Activated T-cell treated with anti-CD3 and anti-CD28 coated beads, Interleukin-2, amount 50 U/mL, for 4 hours (primary cell): ENCODE data around the gene RNF130. TPM values are rescaled to one million over a fixed set of nuclear protein-coding genes. Genes with fewer than 3 reads are reported as not detected.
"Not testable (repeated sequence)": the region's sequence is repeated elsewhere in the genome, so short reads cannot be mapped to it uniquely, and the experiment has no call there.

ENCODE experiments used
- ATAC-seq, 2 donors: fragments of 200-7000 bp; cut with Tn5 transposase; one replicate each; pipeline ENCODE4 v1.10.0; 2021
- DNase-seq: peaks from one replicate; pipeline ENCODE4 v3.0.0-alpha.2; 2020
- H3K27me3 Mint-ChIP-seq: one replicate; pipeline ENCODE4 v1.8.0; 2021; ENCODE audit warnings: low read depth, mixed read lengths
- H3K36me3 Mint-ChIP-seq: one replicate; pipeline ENCODE4 v1.8.0; 2022; ENCODE audit warnings: mixed read lengths; ENCODE audit not compliant: insufficient read depth
- H3K4me1 Mint-ChIP-seq: one replicate; pipeline ENCODE4 v1.8.0; 2021; ENCODE audit warnings: low read depth, mixed read lengths
- H3K4me3 Mint-ChIP-seq: one replicate; pipeline ENCODE4 v1.8.0; 2021; ENCODE audit warnings: mild to moderate bottlenecking, moderate library complexity, mixed read lengths
- H3K9me3 Mint-ChIP-seq: one replicate; pipeline ENCODE4 v1.8.0; 2021; ENCODE audit warnings: mixed read lengths
- total RNA-seq, 3 donors: library from RNA; stranded (reverse); gene quantifications; one replicate each; pipeline ENCODE4 v1.2.1, GENCODE V29; 2021

Gene RNF130
- total RNA-seq, 3 donors from 2014 or later: 17.2 to 19.5 (median 18.4) TPM

DNA sequence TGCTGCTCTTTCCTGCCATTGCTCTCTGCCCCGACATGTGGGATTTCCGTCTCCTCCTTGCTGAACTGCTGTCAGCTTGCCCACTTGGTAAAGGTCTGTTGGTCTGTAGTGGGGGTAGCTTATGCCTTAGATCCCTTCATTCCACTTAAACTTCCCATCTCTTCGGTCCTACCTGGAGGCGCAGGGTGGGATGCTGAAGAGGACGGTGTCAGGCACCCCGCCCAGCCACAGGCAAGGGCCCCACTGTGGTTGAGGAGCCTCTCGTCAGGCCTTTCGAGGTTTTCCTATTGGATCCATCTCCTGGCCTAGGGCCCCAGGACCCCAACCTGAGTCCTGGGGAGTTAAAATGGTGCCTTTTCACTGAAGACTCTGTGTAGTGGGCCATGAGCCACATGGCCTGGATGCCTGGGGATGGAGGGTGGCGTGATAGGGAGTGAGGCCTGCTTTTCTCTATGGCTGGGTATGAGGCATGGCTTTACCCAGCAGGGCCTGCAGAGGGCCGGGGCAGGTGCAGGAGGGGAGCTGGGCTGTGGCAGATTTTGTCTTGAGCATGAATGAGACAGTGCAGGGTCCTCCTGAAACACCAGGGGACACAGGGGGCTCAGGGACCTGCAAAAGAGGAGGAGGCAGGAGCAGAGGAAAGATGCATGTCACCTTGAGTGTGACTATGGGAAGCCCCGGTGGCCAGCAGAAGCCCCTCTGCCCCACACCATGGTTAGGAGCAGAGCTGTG lies 25.8 kb upstream of the RNF130 start:
- H3K27me3 Mint-ChIP-seq: peaks cover 4% of the 10 kb centered on the region
- no peaks in the 10 kb centered on the region for H3K4me1 Mint-ChIP-seq
- no peaks in the 10 kb centered on the region for H3K36me3 Mint-ChIP-seq

DNA sequence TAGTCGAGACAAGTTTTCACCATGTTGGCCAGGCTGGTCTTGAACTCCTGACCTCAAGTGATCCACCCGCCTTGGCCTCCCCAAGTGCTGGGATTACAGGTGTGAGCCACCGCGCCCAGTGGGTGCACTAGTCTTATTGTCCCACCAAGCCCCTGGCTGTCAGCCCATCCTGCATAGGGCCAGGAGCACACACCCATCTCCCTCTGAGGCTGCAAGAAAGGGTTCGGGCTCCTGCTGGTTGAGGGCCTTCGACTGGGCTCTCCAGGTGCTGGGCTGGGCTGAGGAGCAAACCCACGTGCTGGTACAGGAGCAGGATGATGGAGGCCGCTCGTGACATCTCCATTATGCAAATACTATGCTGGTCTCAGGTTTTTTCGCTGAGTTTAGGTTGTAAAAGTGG lies 25.1 kb upstream of the RNF130 start:
- no peak for ATAC-seq
- no peaks in the 10 kb centered on the region for H3K36me3 Mint-ChIP-seq
- H3K4me3 Mint-ChIP-seq: no peak overlapping the region

More for the DNA sequence above, 25.8 kb upstream of the RNF130 start:
- ATAC-seq (no peak), DNase-seq (no peak)
- H3K9me3 Mint-ChIP-seq: no peaks in the 10 kb centered on the region
- no peak overlapping the region for H3K4me3 Mint-ChIP-seq

DNA sequence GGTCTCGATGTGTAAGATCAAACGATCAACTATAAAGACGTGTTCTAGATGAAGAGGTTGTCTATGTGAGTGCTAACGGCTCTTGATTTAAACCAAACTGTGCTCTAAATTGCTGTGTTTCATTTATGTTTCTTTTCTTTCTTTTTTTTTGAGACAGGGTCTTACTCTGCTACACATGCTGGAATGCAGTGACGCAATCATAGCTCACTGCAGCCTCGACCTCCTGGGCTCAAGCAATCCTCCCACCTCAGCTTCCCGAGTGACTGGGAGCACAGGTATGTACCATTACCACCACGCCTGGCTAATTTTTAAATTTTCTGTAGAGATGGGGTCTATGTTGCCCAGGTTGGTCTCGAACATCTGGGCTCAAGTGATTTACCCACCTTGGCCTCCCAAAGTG lies 24.0 kb upstream of the RNF130 start:
- DNase-seq: no peak
- peaks cover 9% of the 10 kb centered on the region for H3K4me1 Mint-ChIP-seq
- ATAC-seq: no peak
- no peaks in the 10 kb centered on the region for H3K36me3 Mint-ChIP-seq
- H3K27me3 Mint-ChIP-seq: peaks cover 4% of the 10 kb centered on the region
- H3K4me3 Mint-ChIP-seq: no peak overlapping the region
- no peaks in the 10 kb centered on the region for H3K9me3 Mint-ChIP-seq

More for the DNA sequence above, 25.1 kb upstream of the RNF130 start:
- peaks cover 4% of the 10 kb centered on the region for H3K27me3 Mint-ChIP-seq
- H3K9me3 Mint-ChIP-seq: no peaks in the 10 kb centered on the region
- DNase-seq: no peak
- peaks cover under 1% of the 10 kb centered on the region for H3K4me1 Mint-ChIP-seq

DNA sequence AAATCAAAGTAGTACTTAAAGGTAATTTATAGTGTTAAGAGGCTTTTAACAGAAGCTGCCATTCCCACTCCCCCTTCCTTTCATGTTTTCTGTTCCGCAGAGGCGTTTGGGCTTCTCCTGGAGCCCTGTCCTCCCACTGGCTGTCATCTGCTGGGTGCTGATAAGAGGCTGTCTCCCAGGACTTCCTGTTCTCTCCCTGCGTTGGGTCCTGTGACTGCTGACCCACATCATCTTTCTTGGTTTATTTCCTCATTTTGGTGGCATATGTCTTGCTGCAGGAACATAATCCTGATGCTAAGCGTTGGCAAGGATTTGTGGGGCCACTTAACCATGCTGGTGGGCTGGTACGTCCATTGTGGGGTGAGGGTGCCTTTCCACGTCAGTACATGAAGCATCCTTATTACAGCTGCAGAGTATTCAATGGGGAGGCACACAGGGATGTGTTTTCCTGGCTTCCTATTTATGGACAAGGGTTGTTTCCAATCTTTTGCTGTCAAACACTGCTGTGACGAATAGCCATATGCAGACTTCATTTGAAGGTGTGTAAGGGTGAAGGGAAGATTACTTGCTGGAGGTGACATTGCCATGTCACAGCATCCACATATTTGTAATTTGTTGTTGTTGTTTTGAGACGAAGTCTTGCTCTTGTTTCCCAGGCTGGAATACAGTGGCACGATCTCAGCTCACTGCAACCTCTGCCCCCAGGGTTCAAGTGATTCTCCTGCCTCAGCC lies 22.3 kb upstream of the RNF130 start:
- ATAC-seq (no peak), DNase-seq (no peak)
- Mint-ChIP-seq H3K36me3 (no peaks in the 10 kb centered on the region), H3K4me3 (no peak overlapping the region), H3K27me3 (peaks cover 4% of the 10 kb centered on the region), H3K4me1 (peaks cover 13% of the 10 kb centered on the region), H3K9me3 (no peaks in the 10 kb centered on the region)

DNA sequence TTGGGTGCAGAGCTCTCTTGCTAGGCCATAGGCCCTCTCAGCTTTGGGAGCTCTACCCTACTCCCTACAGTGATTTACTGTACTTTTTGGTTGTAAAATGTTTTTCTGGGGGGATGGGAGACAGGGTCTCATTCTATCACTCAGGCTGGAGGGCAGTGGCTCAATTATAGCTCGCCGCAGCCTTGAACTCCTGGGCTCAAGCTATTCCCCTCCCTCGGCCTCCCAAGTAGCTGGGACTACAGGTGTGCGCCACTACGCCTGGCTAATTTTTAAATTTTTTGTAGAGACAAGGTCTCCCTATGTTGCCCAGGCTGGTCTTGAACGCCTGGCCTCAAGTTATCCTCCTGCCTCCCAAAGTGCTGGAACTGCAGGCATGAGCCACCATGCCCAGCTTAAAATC lies 21.7 kb upstream of the RNF130 start:
- no peaks in the 10 kb centered on the region for H3K9me3 Mint-ChIP-seq
- no peaks in the 10 kb centered on the region for H3K36me3 Mint-ChIP-seq
- peaks cover 13% of the 10 kb centered on the region for H3K4me1 Mint-ChIP-seq
- DNase-seq (no peak), ATAC-seq (no peak)
- H3K27me3 Mint-ChIP-seq: peaks cover 4% of the 10 kb centered on the region
- no peak overlapping the region for H3K4me3 Mint-ChIP-seq

DNA sequence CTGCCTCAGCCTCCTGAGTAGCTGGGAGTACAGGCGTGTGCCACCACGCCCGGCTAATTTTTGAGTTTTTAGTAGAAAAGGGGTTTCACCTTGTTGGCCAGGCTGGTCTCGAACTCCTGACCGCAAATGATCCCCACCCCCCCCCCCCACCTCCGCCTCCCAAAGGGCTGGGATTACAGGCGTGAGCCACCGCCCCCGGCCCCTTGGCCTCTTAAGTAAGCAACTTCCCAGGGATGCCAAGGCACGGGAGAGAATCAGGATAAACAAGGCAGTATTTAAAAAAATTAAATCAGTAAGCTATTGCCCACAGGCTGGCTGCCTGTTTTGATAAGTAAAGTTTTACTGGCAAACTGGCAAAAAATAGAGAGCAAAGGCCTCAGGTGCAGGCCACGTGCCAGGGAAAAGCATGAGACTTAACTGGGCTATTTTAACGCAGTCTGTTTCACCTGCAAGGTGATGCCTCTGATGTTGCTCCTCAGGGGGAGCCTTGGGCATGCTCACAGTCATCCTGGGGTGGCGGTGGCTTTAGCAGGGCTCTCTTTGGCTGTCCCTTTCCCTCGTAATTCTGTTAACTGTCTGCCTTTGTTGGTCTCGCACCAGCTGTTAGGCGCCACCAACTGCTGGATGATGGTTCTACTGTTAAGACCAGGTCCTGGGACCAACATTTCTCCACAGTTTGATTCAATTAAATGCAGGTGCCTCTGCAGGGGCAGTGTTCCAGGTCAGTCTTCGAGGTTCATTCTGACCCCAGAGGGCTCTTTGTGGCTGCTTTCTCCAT lies 19.4 kb upstream of the RNF130 start:
- Mint-ChIP-seq H3K36me3 (no peaks in the 10 kb centered on the region), H3K4me1 (peaks cover 21% of the 10 kb centered on the region), H3K4me3 (peak overlapping the region; percentile 38), H3K27me3 (no peaks in the 10 kb centered on the region), H3K9me3 (no peaks in the 10 kb centered on the region)
- no peak for DNase-seq
- no peak for ATAC-seq

DNA sequence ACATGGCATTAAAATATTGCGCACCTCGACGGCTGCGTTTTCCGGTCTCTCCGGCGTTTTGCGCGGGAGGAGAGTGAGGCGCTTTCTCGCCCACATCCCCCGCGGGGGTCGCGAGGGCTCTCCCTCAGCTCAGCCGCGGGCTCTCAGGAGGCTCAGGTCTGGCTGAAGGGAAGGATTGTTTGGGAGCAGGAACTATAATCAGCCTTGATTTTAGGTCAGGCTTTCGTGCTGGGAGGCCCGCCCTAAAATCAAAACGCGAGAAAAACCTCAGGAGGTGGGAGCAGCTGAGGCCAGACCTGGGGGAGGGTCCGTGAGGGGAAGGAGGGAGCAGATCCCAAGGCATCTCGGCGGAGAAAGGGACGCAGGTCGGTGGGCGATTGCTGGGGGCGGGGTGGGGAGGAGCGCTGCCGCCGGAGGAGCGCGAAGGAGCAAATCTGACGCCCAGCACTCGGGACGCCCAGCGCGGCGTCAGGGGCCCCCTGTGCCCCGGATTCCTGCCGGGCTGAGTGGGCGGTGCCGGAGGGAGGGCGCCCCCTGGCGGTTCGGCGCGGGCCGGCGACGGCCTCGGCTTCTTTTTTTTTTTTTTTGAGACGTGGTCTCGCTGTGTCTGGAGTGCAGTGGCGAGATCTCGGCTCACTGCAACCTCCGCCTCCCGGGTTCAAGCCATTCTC lies 18.7 kb upstream of the RNF130 start:
- ATAC-seq: peak; percentile 90 to 93

DNA sequence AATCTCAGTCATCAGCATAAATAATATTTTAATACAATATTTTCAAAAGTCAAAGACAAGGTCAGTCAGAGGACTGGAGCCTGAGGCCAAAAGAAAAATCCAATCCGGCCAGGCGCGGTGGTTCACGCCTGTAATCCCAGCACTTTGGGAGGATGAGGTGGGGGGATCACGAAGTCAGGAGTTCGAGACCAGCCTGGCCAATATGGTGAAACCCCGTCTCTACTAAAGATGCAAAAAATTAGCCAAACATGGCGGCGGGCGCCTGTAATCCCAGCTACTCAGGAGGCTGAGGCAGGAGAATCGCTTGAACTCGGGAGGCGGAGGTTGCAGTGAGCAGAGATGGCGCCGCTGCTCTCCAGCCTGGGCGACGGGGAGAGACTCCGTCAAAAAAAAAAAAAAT lies 18.1 kb upstream of the RNF130 start:
- DNase-seq, ATAC-seq, H3K36me3 Mint-ChIP-seq, H3K9me3 Mint-ChIP-seq, H3K27me3 Mint-ChIP-seq: not testable (repeated sequence)
- H3K4me3 Mint-ChIP-seq: peak overlapping the region; percentile 81
- peaks cover 26% of the 10 kb centered on the region for H3K4me1 Mint-ChIP-seq

More for the DNA sequence above, 18.7 kb upstream of the RNF130 start:
- peak; percentile 78 for DNase-seq
- no peaks in the 10 kb centered on the region for H3K36me3 Mint-ChIP-seq
- no peaks in the 10 kb centered on the region for H3K27me3 Mint-ChIP-seq
- peak overlapping the region; percentile 81 for H3K4me3 Mint-ChIP-seq
- peaks cover 26% of the 10 kb centered on the region for H3K4me1 Mint-ChIP-seq
- no peaks in the 10 kb centered on the region for H3K9me3 Mint-ChIP-seq

DNA sequence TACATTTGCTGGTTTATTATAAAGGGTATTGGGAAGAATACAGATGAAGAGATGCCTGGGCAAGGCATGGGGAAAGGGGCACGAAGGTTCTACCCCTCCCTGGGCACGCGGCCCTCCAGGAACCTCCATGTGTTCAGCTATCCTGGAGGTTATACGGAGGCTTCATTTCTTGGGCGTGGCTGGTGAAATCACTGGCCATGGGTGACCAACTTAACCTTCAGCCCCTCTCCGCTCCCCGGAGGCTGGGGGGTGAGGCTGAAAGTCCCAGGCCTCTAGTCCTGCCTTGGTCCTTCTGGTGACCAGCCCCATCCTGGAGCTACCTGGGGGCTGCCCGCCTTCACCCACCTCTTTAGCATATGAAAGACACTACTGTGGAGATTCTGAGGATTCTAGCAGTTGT lies 17.0 kb upstream of the RNF130 start:
- H3K4me3 Mint-ChIP-seq: no peak overlapping the region
- H3K36me3 Mint-ChIP-seq: no peaks in the 10 kb centered on the region
- peaks cover 6% of the 10 kb centered on the region for H3K27me3 Mint-ChIP-seq
- ATAC-seq: no peak
- no peaks in the 10 kb centered on the region for H3K9me3 Mint-ChIP-seq
- peaks cover 26% of the 10 kb centered on the region for H3K4me1 Mint-ChIP-seq
- no peak for DNase-seq

DNA sequence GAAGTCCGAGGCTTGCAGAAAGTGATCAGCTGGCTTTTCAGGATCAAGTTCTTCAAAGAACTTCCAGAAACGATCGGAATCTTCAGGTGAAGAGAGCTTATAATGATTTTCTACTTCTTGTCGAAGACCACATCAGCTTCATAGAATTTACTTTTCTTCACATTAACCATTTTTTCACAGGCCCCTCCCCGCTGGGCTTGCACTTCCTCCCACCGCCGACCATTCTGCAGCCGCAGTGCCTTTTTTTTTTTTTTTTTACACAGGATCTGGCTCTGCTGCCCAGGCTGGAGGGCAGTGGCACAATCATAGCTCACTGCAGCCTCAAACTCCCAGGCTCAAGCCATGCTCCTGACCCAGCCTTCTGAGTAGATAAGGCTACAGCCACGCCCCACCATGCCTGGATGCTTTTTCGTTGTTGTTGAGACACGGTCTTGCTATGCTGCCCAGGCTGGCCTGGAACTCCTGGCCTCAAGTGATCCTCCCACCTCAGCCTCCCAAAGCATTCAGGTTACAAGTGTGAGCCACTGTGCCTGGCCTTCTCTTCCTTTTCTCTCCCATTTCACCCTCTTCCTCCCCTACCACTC lies 15.3 kb upstream of the RNF130 start:
- Mint-ChIP-seq H3K4me3 (no peak overlapping the region), H3K27me3 (peaks cover 13% of the 10 kb centered on the region), H3K9me3 (no peaks in the 10 kb centered on the region), H3K36me3 (no peaks in the 10 kb centered on the region), H3K4me1 (peaks cover 26% of the 10 kb centered on the region)
- ATAC-seq (no peak), DNase-seq (no peak)

DNA sequence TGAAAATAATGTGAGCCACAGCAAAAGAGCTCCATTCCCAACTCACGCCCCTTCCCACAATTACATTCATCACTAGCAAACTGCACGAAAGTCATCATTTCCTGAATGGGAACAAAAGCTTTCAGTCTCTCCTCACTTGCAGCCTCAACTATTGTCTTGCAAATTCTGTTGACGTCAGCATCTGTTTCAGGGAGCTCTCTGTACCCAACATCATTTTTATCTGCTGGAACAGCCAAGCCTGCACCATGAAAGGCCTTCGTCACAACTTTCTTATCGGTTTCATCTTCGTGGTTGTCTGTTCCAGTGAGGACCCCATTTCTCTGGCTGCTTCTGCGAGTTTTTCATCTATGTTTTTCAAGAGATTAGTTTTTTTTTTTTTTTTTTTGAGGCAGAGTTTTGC lies 14.3 kb upstream of the RNF130 start:
- Mint-ChIP-seq H3K36me3 (no peaks in the 10 kb centered on the region), H3K27me3 (peaks cover 22% of the 10 kb centered on the region), H3K4me3 (no peak overlapping the region), H3K9me3 (no peaks in the 10 kb centered on the region), H3K4me1 (peaks cover 19% of the 10 kb centered on the region)
- no peak for DNase-seq
- peak in 1 of 2 donors; percentile 13 for ATAC-seq

DNA sequence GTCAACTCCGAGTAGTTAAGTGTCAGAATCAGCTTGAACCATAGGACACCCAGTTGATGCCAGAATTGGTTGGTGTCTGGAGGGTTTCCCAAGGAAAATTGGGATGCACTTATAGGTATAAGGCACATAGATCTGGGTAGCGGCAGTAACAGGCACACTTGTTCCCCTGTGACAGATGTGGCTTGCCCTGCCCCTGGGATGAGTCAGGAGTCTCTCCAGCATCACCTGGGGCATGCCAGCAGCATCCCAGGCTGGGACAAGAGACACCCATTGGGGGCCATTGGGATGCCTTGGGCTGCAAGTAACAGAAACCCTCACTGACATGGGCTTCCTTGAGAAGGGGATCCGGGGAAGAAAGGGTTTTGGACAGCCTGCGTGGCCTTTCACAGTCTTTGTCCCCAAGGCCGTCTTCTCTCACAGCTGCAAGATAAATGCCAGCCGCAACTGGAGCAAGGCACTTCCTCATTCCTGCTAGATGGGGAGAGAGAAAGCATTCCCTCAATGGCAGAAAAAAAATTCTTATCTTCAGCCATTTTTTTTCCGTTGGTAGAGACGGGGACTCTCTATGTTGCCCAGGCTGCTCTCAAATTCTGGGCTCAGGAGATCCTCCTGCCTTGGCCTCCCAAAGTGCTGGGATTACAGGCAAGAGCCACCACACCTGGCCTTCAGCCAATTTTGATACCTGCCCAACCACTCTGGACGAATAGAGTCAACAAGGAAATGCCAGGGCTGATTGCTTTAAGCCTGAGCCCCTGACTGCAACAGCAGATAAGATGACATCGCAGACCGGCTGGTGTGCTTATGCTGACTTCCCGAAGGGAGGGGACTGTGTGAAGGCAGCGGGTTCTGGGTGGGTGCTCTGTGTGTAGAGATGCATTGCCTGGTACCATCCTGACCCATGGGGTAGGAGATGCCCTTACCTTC lies 13.3 kb upstream of the RNF130 start:
- Mint-ChIP-seq H3K27me3 (peaks cover 29% of the 10 kb centered on the region), H3K36me3 (no peaks in the 10 kb centered on the region), H3K9me3 (no peaks in the 10 kb centered on the region), H3K4me3 (no peak overlapping the region), H3K4me1 (peaks cover 20% of the 10 kb centered on the region)
- DNase-seq (no peak), ATAC-seq (no peak)

DNA sequence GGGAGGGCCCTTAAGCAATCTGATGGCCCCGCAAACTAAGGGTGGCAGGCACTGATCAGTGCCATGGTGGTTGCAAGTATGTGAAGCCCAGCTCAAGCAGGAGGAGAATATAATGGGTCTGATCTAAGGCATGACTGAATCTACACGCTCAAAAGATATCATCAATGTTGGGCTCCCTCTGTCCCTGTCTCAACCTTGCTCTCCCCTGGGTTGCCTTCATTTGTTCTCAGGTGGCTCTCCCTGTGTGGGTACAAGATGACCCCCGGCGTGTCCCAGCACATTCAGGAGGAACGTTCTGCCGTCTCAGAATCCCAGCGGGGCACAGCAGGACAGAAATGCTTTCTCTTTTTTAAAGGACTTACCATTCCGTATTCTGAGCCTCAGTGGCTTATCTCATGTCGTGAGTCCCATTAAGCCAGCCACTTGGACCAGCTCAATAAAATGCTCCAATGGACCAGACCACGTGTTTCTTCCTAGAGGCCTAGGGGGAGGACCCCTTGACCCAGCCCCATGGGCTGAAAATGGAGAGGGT lies 12.0 kb upstream of the RNF130 start:
- no peaks in the 10 kb centered on the region for H3K36me3 Mint-ChIP-seq
- H3K9me3 Mint-ChIP-seq: no peaks in the 10 kb centered on the region
- peaks cover 37% of the 10 kb centered on the region for H3K27me3 Mint-ChIP-seq
- no peak overlapping the region for H3K4me3 Mint-ChIP-seq
- no peak for ATAC-seq
- H3K4me1 Mint-ChIP-seq: peaks cover 20% of the 10 kb centered on the region
- DNase-seq: no peak
